H9 (cell line): Measurements from ENCODE around the gene NUDT4. TPM values are rescaled to one million over a fixed set of nuclear protein-coding genes. Genes with fewer than 3 reads are reported as not detected.

Experiments
- DNase-seq: peaks from one replicate; pipeline ENCODE4 v3.0.0-alpha.2; 2017
- H2AFZ ChIP-seq: one replicate; pipeline ENCODE4 v1.6.1; 2013; ENCODE audit warnings: mild to moderate bottlenecking, low read length, control low read depth, moderate library complexity
- H2AK5ac ChIP-seq: 2 replicates; pipeline ENCODE4 v1.6.1; 2013; ENCODE audit warnings: low read length, control low read depth, mixed read lengths; ENCODE audit not compliant: insufficient read length
- H2BK120ac ChIP-seq: one replicate; pipeline ENCODE4 v1.6.1; 2013; ENCODE audit warnings: low read depth, mild to moderate bottlenecking, low read length, control low read depth, inconsistent platforms; ENCODE audit not compliant: poor library complexity, severe bottlenecking
- H2BK12ac ChIP-seq: 2 replicates; pipeline ENCODE4 v1.6.1; 2013; ENCODE audit warnings: low read length, control low read depth, mixed read lengths, low read depth; ENCODE audit not compliant: insufficient read length
- H2BK15ac ChIP-seq: 2 replicates; pipeline ENCODE4 v1.6.1; 2013; ENCODE audit warnings: low read depth, low read length, control low read depth
- H2BK20ac ChIP-seq: one replicate; pipeline ENCODE4 v1.6.1; 2013; ENCODE audit warnings: low read depth, mild to moderate bottlenecking, low read length, control low read depth, inconsistent platforms; ENCODE audit not compliant: poor library complexity, severe bottlenecking
- H2BK5ac ChIP-seq: 2 replicates; pipeline ENCODE4 v1.6.1; 2013; ENCODE audit warnings: low read length, control low read depth, mixed read lengths; ENCODE audit not compliant: insufficient read length
- H3K14ac ChIP-seq: 2 replicates; pipeline ENCODE4 v1.6.1; 2013; ENCODE audit warnings: low read length, control low read depth; ENCODE audit not compliant: insufficient read depth
- H3K18ac ChIP-seq: 2 replicates; pipeline ENCODE4 v1.6.1; 2013; ENCODE audit warnings: low read depth, mild to moderate bottlenecking, mixed read lengths, low read length, control low read depth; ENCODE audit not compliant: insufficient read length
- H3K23ac ChIP-seq: 2 replicates; pipeline ENCODE4 v1.6.1; 2013; ENCODE audit warnings: low read length, control low read depth, mixed read lengths, low read depth; ENCODE audit not compliant: insufficient read length
- H3K23me2 ChIP-seq: 2 replicates; pipeline ENCODE4 v1.6.1; 2013; ENCODE audit warnings: low read depth, mild to moderate bottlenecking, mixed read lengths, low read length, control low read depth; ENCODE audit not compliant: insufficient read length, poor library complexity, severe bottlenecking
- H3K27ac ChIP-seq: 2 replicates; pipeline ENCODE4 v1.5.1; 2013; ENCODE audit warnings: low read length, control low read depth, mixed read lengths, low read depth; ENCODE audit not compliant: insufficient read length
- H3K27me3 ChIP-seq: 2 replicates; pipeline ENCODE4 v1.6.1; 2013; ENCODE audit warnings: low read length, control low read depth, inconsistent platforms; ENCODE audit not compliant: insufficient read depth
- H3K4ac ChIP-seq: 2 replicates; pipeline ENCODE4 v1.6.1; 2013; ENCODE audit warnings: low read depth, mild to moderate bottlenecking, control low read depth, inconsistent platforms, low read length, moderate library complexity
- H3K4me1 ChIP-seq: 2 replicates; pipeline ENCODE4 v1.6.1; 2013; ENCODE audit warnings: low read length, control low read depth, inconsistent platforms; ENCODE audit not compliant: insufficient read depth
- H3K4me2 ChIP-seq: 2 replicates; pipeline ENCODE4 v1.6.1; 2013; ENCODE audit warnings: low read length, control low read depth, mixed read lengths; ENCODE audit not compliant: insufficient read length, insufficient read depth
- H3K56ac ChIP-seq: 2 replicates; pipeline ENCODE4 v1.6.1; 2013; ENCODE audit warnings: low read depth, mild to moderate bottlenecking, mixed read lengths, low read length, control low read depth; ENCODE audit not compliant: insufficient read length
- H3K79me1 ChIP-seq: 2 replicates; pipeline ENCODE4 v1.6.1; 2013; ENCODE audit warnings: low read depth, mild to moderate bottlenecking, moderate library complexity, low read length, control low read depth, inconsistent platforms; ENCODE audit not compliant: insufficient read depth, poor library complexity, severe bottlenecking
- H3K79me2 ChIP-seq: 2 replicates; pipeline ENCODE4 v1.6.1; 2013; ENCODE audit warnings: low read length, control low read depth, inconsistent platforms; ENCODE audit not compliant: insufficient read depth
- H3K9ac ChIP-seq: 2 replicates; pipeline ENCODE4 v1.6.1; 2013; ENCODE audit warnings: low read length, control low read depth, mixed read lengths; ENCODE audit not compliant: insufficient read length; ENCODE audit errors: extremely low read depth
- H3K9me3 ChIP-seq: one replicate; pipeline ENCODE4 v1.6.1; 2013; ENCODE audit warnings: low read depth, low read length, inconsistent platforms; ENCODE audit not compliant: control insufficient read depth
- H3T11ph ChIP-seq: one replicate; pipeline ENCODE4 v1.6.1; 2013; ENCODE audit warnings: mild to moderate bottlenecking, low read length, control low read depth, inconsistent platforms
- H4K20me1 ChIP-seq: one replicate; pipeline ENCODE4 v1.6.1; 2013; ENCODE audit not compliant: control insufficient read depth, insufficient read length, insufficient read depth
- H4K5ac ChIP-seq: 2 replicates; pipeline ENCODE4 v1.6.1; 2013; ENCODE audit warnings: low read depth, mild to moderate bottlenecking, mixed read lengths, low read length, control low read depth; ENCODE audit not compliant: insufficient read length
- H4K8ac ChIP-seq: replicated peaks from 2 replicates; pipeline ENCODE4 v1.6.1; 2013; ENCODE audit warnings: low read length, control low read depth, mixed read lengths, low read depth; ENCODE audit not compliant: insufficient read length
- H4K91ac ChIP-seq: 2 replicates; pipeline ENCODE4 v1.6.1; 2013; ENCODE audit warnings: low read depth, mild to moderate bottlenecking, moderate library complexity, mixed read lengths, low read length, control low read depth; ENCODE audit not compliant: insufficient read length
- H3K27ac Mint-ChIP-seq, 3 experiments: 2 replicates in 2 of 3; 3 replicates in 1 of 3; pipeline ENCODE4 v1.8.0; 2020 to 2021; ENCODE audit warnings: mixed read lengths in 3 of 3, mild to moderate bottlenecking in 1 of 3, moderate library complexity in 1 of 3
- H3K27me3 Mint-ChIP-seq: 2 replicates; pipeline ENCODE4 v1.8.0; 2021; ENCODE audit warnings: low read depth, mild to moderate bottlenecking, moderate library complexity, mixed read lengths
- H3K36me3 Mint-ChIP-seq, 3 experiments: 2 replicates in 2 of 3; 3 replicates in 1 of 3; pipeline ENCODE4 v1.8.0; 2020 to 2021; ENCODE audit warnings: low read depth in 3 of 3, mixed read lengths in 3 of 3; ENCODE audit not compliant: insufficient read depth in 1 of 3
- H3K4me1 Mint-ChIP-seq, 2 experiments: 2 replicates each; pipeline ENCODE4 v1.8.0; 2020; ENCODE audit warnings: mixed read lengths in 2 of 2
- H3K4me3 Mint-ChIP-seq, 2 experiments: 2 replicates in 1 of 2; 3 replicates in 1 of 2; pipeline ENCODE4 v1.8.0; 2020 to 2021; ENCODE audit warnings: mild to moderate bottlenecking in 2 of 2, mixed read lengths in 2 of 2, moderate library complexity in 1 of 2
- H3K9me3 Mint-ChIP-seq, 2 experiments: 2 replicates in 1 of 2; 3 replicates in 1 of 2; pipeline ENCODE4 v1.8.0; 2020; ENCODE audit warnings: mild to moderate bottlenecking in 2 of 2, mixed read lengths in 2 of 2, moderate library complexity in 1 of 2
- WGBS: extraction: QIAGEN DNeasy Blood & Tissue Kit; methylation state at CpG from one replicate; pipeline ENCODE4 v1.1.7; 2013; ENCODE audit warnings: missing lambda C conversion rate, low lambda C conversion rate, mixed read lengths; ENCODE audit not compliant: insufficient read length; ENCODE audit errors: extremely low coverage; 5-methylcytosine and 5-hydroxymethylcytosine counted together
- total RNA-seq: library from RNA; stranded (reverse); gene quantifications from 2 replicates; pipeline ENCODE4 v1.2.1, GENCODE V29; 2021
- TF ChIP-seq, protein P1 (sequence below): fragments of 200-600 bp; sonication (generic); conservative IDR thresholded peaks from 3 replicates; pipeline ENCODE4 v1.8.0; 2021; ENCODE audit warnings: antibody characterized with exemption, mild to moderate bottlenecking

NUDT4 gene
- total RNA-seq, 1 experiment from 2014 or later: 40.6 TPM

DNA sequence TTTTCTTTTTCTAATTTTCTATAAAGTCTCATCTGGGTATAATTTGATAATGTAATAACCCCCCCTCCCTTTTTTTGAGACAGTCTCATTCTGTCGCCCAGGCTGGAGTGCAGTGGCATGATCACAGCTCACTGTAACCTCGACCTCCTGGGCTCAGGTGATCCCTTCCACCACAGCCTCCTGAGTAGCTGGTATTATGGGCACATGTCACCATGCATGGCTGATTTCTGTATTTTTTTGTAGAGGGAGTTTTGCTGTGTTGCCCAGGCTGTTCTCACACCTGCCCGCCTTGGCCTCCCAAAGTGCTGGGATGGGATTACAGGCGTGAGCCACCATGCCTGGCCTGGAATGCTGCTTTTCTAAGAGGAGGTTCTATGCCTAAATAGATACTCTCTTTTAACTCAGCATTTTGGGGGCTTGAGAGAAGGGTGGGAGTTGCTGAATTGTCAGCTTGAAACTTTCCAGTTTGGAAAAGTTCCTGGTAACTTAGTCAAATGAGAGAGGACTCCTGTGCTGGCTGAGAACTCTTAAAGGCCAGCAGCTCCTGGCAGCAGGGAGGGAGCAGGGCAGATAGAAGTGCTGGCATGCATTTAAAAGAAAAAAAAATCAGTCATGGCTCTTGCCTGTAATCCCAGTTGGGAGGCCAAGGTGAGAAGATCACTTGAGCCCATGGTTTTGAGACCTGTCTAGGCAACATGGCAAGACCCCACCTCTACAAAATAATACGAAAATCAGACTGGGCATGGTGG is 13.0 kb downstream of the NUDT4 start:
- Histone ChIP-seq H3T11ph (no peak overlapping the region), H3K9ac (no peak overlapping the region)

More for the DNA sequence above, 13.0 kb downstream of the NUDT4 start:
- H4K5ac ChIP-seq: no peak overlapping the region
- Mint-ChIP-seq H3K4me3 (no peak overlapping the region; a peak in 1 of 5 replicates), H3K4me1 (peaks cover 10 to 15% of the 10 kb centered on the region in 2 experiments; a peak in 3 of 4 replicates), H3K36me3 (peaks cover 11 to 24% (median 17%) of the 10 kb centered on the region in 3 experiments; a peak in 6 of 7 replicates), H3K27me3 (no peaks in the 10 kb centered on the region), H3K9me3 (no peaks in the 10 kb centered on the region), H3K27ac (peak overlapping the region; percentile 50 to 87 (median 82); a peak in 4 of 7 replicates)
- no peak overlapping the region for H2AK5ac ChIP-seq
- DNase-seq: no peak
- WGBS: no CpG with 5 or more reads among the region's 5 CpGs
- no peak overlapping the region for H3K56ac ChIP-seq
- no peak overlapping the region for H3K18ac ChIP-seq
- no peaks in the 10 kb centered on the region for H3K9me3 ChIP-seq
- no peaks in the 10 kb centered on the region for H3K23me2 ChIP-seq
- H3K27ac ChIP-seq: no peak overlapping the region
- TF ChIP-seq, protein P1, sequence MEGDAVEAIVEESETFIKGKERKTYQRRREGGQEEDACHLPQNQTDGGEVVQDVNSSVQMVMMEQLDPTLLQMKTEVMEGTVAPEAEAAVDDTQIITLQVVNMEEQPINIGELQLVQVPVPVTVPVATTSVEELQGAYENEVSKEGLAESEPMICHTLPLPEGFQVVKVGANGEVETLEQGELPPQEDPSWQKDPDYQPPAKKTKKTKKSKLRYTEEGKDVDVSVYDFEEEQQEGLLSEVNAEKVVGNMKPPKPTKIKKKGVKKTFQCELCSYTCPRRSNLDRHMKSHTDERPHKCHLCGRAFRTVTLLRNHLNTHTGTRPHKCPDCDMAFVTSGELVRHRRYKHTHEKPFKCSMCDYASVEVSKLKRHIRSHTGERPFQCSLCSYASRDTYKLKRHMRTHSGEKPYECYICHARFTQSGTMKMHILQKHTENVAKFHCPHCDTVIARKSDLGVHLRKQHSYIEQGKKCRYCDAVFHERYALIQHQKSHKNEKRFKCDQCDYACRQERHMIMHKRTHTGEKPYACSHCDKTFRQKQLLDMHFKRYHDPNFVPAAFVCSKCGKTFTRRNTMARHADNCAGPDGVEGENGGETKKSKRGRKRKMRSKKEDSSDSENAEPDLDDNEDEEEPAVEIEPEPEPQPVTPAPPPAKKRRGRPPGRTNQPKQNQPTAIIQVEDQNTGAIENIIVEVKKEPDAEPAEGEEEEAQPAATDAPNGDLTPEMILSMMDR: no peak
- H3K23ac ChIP-seq: no peak overlapping the region
- no peak overlapping the region for H2BK5ac ChIP-seq
- H4K91ac ChIP-seq: no peak overlapping the region
- H4K8ac ChIP-seq: no peak overlapping the region
- H4K20me1 ChIP-seq: no peaks in the 10 kb centered on the region
- H3K79me1 ChIP-seq: peaks cover 6% of the 10 kb centered on the region
- no peak overlapping the region for H2BK120ac ChIP-seq
- H2BK20ac ChIP-seq: no peak overlapping the region
- no peaks in the 10 kb centered on the region for H3K27me3 ChIP-seq
- H3K4me2 ChIP-seq: no peak overlapping the region
- H2AFZ ChIP-seq: no peak overlapping the region
- peaks cover 19% of the 10 kb centered on the region; the same call in 1 of the 2 replicates for H3K79me2 ChIP-seq
- H2BK12ac ChIP-seq: no peak overlapping the region
- no peak overlapping the region for H2BK15ac ChIP-seq
- no peaks in the 10 kb centered on the region for H3K4me1 ChIP-seq
- no peak overlapping the region for H3K4ac ChIP-seq
- H3K14ac ChIP-seq: no peak overlapping the region; the same call in 1 of the 2 replicates
